ENCODE results near the gene OPCML. TPM values are rescaled to one million over a fixed set of nuclear protein-coding genes. Genes with fewer than 3 reads are reported as not detected.

The OPCML gene
- total RNA-seq, 2 donors from 2014 or later, result 0.04 TPM; not detected in 1

DNA sequence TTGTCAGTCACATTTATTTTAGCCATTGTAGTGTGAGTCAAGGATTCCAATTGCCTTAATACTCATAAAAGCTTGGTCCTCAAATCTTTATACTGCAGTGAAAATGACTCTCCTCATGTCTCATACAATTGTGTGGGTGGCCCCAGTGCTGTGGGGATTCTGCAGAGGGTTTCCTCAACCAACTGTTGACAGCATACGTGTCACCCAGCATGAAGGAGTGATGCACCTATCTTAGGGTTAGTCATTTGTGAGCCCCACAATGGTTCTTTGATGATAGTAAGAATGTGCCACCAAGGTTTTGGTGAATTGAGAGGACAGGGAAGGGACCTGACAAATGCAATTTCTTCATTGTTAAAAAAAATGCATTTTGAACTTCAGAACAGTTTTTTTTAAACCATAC, 1046.2 kb downstream of the OPCML start:
- Histone ChIP-seq H3K27me3 (no peaks in the 10 kb centered on the region), H3K9me3 (peaks cover 0 to 13% of the 10 kb centered on the region in 2 donors), H3K4me1 (no peaks in the 10 kb centered on the region), H3K4me3 (no peak overlapping the region), H3K27ac (no peak overlapping the region), H3K36me3 (no peaks in the 10 kb centered on the region)
- TF ChIP-seq, protein P1, sequence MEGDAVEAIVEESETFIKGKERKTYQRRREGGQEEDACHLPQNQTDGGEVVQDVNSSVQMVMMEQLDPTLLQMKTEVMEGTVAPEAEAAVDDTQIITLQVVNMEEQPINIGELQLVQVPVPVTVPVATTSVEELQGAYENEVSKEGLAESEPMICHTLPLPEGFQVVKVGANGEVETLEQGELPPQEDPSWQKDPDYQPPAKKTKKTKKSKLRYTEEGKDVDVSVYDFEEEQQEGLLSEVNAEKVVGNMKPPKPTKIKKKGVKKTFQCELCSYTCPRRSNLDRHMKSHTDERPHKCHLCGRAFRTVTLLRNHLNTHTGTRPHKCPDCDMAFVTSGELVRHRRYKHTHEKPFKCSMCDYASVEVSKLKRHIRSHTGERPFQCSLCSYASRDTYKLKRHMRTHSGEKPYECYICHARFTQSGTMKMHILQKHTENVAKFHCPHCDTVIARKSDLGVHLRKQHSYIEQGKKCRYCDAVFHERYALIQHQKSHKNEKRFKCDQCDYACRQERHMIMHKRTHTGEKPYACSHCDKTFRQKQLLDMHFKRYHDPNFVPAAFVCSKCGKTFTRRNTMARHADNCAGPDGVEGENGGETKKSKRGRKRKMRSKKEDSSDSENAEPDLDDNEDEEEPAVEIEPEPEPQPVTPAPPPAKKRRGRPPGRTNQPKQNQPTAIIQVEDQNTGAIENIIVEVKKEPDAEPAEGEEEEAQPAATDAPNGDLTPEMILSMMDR (IDR thresholded peaks at IDR 0.05), result no peak
- DNase-seq (ENCODE audit: low spot score), result no peak

DNA sequence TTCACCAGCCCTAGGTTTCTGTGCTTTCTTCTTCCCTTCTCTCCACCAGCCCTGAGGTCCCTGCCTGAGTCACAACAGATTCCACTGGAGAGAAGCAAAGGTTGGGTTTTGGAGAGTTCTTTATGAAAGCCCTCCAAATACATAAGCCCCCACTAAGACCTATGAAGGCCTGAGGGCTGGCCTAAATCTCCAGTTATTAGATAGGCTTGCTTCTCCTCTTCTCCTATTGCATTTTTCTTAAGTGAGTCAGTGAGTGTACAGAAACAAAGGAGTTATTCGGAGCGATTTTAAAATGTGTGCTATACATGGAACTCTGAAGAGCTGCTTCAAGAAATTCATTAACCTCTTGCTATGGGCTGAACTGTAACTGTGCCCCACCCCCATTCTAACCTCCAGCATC, 1057.3 kb downstream of the OPCML start:
- Histone ChIP-seq H3K4me1 (peaks cover 0 to 8% of the 10 kb centered on the region in 2 donors), H3K9me3 (no peaks in the 10 kb centered on the region), H3K36me3 (no peaks in the 10 kb centered on the region), H3K27ac (no peak overlapping the region), H3K27me3 (no peaks in the 10 kb centered on the region), H3K4me3 (no peak overlapping the region)
- TF ChIP-seq, protein P1 (IDR thresholded peaks at IDR 0.05), result no peak
- DNase-seq (ENCODE audit: low spot score), result no peak

DNA sequence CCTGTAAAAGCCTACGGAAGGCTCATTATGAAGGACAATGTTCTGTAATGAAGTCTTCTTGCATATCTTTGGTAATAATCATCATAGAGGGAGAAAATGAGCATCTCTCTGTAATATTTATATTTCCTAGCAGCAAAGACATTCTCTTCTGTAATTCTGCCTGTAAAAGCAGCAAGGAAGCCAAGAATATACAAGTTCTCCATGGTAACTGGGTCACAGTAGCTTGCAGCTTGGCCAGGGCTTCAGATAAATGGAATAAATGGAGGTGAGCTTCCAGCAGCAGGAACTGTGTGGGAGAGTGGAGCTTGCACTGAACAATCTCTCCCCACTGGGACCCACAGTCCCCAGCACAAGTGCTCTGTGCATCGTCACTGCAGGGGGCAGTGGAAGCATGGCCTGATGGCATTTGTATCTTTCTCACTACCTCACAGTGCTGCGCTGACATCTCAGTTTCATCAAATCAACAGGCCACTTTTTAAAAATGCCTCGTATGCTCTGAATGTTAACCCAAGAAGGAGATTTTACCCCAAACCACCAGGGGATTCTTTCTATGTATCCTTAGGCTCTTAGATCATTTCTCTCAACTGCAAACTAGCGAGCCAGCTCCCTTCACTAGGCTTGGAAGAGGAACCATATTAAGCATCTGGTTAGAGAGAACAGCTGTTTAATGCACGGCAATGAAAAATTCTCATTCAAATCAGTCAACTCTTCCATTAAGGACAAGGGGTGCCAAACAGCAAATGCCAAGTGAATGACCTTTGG, 1059.7 kb downstream of the OPCML start:
- no peak for DNase-seq (ENCODE audit: low spot score)

DNA sequence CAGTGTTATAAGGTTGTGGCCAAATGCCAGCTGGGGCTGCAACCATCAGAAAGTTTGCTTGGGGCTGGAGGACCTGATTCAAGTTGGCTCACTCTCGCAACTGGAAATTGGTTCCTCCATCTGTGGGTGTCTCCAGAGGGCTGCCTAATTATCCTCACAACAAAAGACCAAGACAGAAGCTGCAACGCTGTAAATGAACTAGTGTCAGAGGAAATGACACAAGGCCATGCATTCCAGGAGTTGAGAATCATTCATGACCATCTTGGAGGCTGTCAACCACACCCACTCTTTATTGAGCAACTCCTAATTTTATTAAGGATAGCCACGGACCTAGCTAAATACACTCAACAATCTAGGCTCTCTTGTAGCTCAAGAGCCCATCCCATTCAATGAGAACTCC, 1060.8 kb downstream of the OPCML start:
- DNase-seq (ENCODE audit: low spot score), result no peak
- TF ChIP-seq, protein P1 (IDR thresholded peaks at IDR 0.05), result no peak
- H3K4me3 ChIP-seq, result no peak overlapping the region
- no peak overlapping the region for H3K27ac ChIP-seq
- peaks cover 0 to 8% of the 10 kb centered on the region in 2 donors for H3K4me1 ChIP-seq
- H3K27me3 ChIP-seq, result no peaks in the 10 kb centered on the region
- no peaks in the 10 kb centered on the region for H3K9me3 ChIP-seq
- H3K36me3 ChIP-seq, result no peaks in the 10 kb centered on the region

More for the DNA sequence above, 1059.7 kb downstream of the OPCML start:
- no peak overlapping the region for H3K27ac ChIP-seq
- TF ChIP-seq, protein P1 (IDR thresholded peaks at IDR 0.05), result peak in 1 of 2 donors; percentile 20
- H3K4me1 ChIP-seq, result peaks cover 0 to 8% of the 10 kb centered on the region in 2 donors
- H3K4me3 ChIP-seq, result no peak overlapping the region
- no peaks in the 10 kb centered on the region for H3K36me3 ChIP-seq
- no peaks in the 10 kb centered on the region for H3K27me3 ChIP-seq
- no peaks in the 10 kb centered on the region for H3K9me3 ChIP-seq

DNA sequence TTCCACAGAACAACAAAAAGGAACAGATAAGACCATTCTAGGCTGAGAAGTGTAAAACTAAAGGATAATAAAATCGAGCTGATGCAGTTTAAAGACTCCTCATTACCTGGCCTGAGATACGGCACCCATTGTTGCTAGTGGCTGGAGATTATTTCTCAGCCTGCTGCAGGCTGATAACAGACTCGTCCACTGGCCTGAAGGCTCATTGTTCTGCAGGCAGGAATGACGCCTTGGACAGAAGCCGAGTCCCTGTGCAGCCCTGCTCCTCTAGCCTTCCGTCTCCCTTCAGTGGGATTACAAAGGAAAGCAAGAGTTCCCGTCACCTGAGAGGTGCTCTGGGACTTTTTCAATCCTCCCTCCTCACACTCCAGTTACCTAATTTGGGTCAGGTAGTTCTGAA, 1065.3 kb downstream of the OPCML start:
- no peak for DNase-seq (ENCODE audit: low spot score)
- TF ChIP-seq, protein P1 (IDR thresholded peaks at IDR 0.05), result no peak
- Histone ChIP-seq H3K4me1 (no peaks in the 10 kb centered on the region), H3K36me3 (no peaks in the 10 kb centered on the region), H3K27ac (no peak overlapping the region), H3K4me3 (no peak overlapping the region), H3K9me3 (no peaks in the 10 kb centered on the region), H3K27me3 (no peaks in the 10 kb centered on the region)

DNA sequence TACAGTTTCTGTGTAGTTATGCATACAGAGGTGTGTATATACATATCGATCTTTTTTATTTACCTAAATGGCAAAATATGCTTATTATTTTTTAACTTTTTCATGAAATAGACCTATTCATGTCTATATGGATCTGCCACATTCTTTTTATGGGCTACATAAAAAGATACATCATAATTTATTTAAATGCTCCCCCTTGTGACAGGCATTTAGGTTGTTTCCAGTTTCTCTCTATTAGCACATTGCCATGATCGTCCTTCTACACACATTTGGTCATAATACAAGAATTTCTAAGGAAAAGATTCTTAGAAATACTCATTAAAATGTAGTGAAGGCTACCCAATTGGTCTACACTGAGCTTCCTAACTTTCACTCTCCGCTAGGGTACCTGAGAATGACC, 1067.4 kb downstream of the OPCML start:
- Histone ChIP-seq H3K4me1 (no peaks in the 10 kb centered on the region), H3K27me3 (no peaks in the 10 kb centered on the region), H3K4me3 (no peak overlapping the region), H3K9me3 (no peaks in the 10 kb centered on the region), H3K27ac (no peak overlapping the region), H3K36me3 (no peaks in the 10 kb centered on the region)
- TF ChIP-seq, protein P1 (IDR thresholded peaks at IDR 0.05), result no peak
- no peak for DNase-seq (ENCODE audit: low spot score)
